ENCODE measurements around the gene TACR2. TPM values are rescaled to one million over a fixed set of nuclear protein-coding genes. Genes with fewer than 3 reads are reported as not detected.

TACR2 gene
- total and polyA plus RNA-seq, 2 of the 13 experiments (the other 11 are each of a cell fraction or from before 2014, with no cell fraction given), result 0.04 TPM; not detected in 1

DNA sequence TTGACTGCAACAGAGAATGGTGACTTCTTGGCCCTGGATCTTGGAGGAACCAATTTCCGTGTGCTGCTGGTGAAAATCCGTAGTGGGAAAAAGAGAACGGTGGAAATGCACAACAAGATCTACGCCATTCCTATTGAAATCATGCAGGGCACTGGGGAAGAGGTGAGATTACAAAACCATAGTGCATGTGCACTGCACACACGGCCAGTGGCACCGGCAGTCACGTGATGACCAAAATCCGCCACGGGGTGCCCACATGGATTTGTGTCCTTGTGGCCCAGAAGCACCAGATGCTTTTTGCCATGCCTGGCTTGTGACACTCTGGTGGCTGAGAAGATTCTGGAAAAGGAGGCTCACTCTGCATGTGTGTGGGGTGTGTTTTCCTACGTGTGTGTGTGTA lies 32.4 kb downstream of the TACR2 start (continued):
- TF ChIP-seq FOXK1 (CRISPR knock-in tag; IDR thresholded peaks at IDR 0.05; ENCODE audit: borderline replicate concordance, low read depth), result no peak

DNA sequence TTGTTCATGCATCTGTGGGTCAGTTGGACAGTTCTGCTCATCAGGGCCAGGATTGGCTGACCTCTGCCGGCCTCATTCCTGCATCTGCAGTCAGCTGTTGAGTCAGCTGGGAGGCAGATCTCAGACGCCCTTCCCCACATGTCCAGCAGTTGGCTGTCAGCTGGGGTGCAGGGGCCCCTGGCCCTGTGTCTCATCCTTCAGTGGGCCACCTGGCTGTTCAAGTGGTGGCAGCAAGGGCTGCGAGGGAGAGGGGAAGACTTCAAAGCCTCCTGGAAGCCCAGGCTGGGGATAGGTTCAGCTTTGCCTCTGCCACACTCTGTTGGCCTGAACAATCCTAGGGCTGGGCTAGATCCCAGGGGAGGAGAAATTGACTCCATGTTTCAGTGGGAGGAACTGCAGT lies 33.2 kb downstream of the TACR2 start:
- 0% methylated on average over 1 of the region's 3 CpGs for WGBS (ENCODE audit: low lambda C conversion rate)
- no peak overlapping the region for H3K4me3 ChIP-seq (replicated peaks in 1 of 3; ENCODE audit: insufficient read depth in 1 of 3, low read depth in 2 of 3, low read length in 3 of 3)
- ATAC-seq (peak; percentile 79), DNase-seq (ENCODE audit: low spot score) (peak; percentile 13), FAIRE-seq (no peak)
- no peaks in the 10 kb centered on the region for H3K36me3 ChIP-seq (replicated peaks in 1 of 2; ENCODE audit: control insufficient read depth in 1 of 2, insufficient read depth in 2 of 2, low read length in 2 of 2)
- H3K9me3 ChIP-seq (ENCODE audit: low read length), result no peaks in the 10 kb centered on the region
- H3K4me2 ChIP-seq (ENCODE audit: low read depth, low read length), result no peak overlapping the region
- H3K4me1 ChIP-seq (ENCODE audit: insufficient read depth, low read length), result peaks cover 19% of the 10 kb centered on the region
- no peaks in the 10 kb centered on the region for H4K20me1 ChIP-seq (ENCODE audit: insufficient read depth, low read length)
- H3K27me3 ChIP-seq (ENCODE audit: control insufficient read depth in 1 of 2, insufficient read depth in 2 of 2, low read length in 2 of 2), result no peaks in the 10 kb centered on the region; a peak in 1 of 5 replicates
- no peak overlapping the region for H3K27ac ChIP-seq (ENCODE audit: extremely low read length, insufficient read depth, low read length)
- H2AFZ ChIP-seq (ENCODE audit: low read length), result no peak overlapping the region
- intact Hi-C loops (cut with micrococcal nuclease; ENCODE audit: unreplicated experiment), result no loop called here
- in situ Hi-C loops (cut with HindIII; ENCODE audit: extremely low pct_ligation_motif_present, low pct_unique_long_range_greater_than_20kb), result no loop called here
- no peaks in the 10 kb centered on the region for H3K79me2 ChIP-seq (ENCODE audit: insufficient read depth, low read length)
- CTCF ChIA-PET (ENCODE audit: low intra/inter-chr PET ratio, low total read pairs), result no interaction called here
- POLR2A ChIA-PET, result no interaction called here
- BruUV-seq (replicated peaks), result no TSS peak
- H3K9ac ChIP-seq (ENCODE audit: insufficient read depth, low read depth, low read length), result no peak overlapping the region
- TF ChIP-seq ATF1 (CRISPR knock-in tag; IDR thresholded peaks at IDR 0.05) (no peak), ZNF577 (CRISPR knock-in tag; IDR thresholded peaks at IDR 0.05; ENCODE audit: borderline replicate concordance, low read depth) (no peak), KLF16 (CRISPR knock-in tag; IDR thresholded peaks at IDR 0.05) (no peak), SRY (CRISPR knock-in tag; IDR thresholded peaks at IDR 0.05) (no peak), KDM2A (CRISPR knock-in tag; IDR thresholded peaks at IDR 0.05; ENCODE audit: borderline replicate concordance, low read depth) (no peak), SATB2 (CRISPR knock-in tag; IDR thresholded peaks at IDR 0.05) (no peak), KDM5B (CRISPR knock-in tag; IDR thresholded peaks at IDR 0.05; ENCODE audit: borderline replicate concordance) (no peak), ZSCAN25 (CRISPR knock-in tag; IDR thresholded peaks at IDR 0.05) (no peak), SAP130 (CRISPR knock-in tag; IDR thresholded peaks at IDR 0.05; ENCODE audit: low read depth) (0 out of 2 replicates have a peak, but pooled peaks have one; percentile 27), SRSF1 (optimal IDR thresholded peaks at IDR 0.05; ENCODE audit: low read depth, low read length) (no peak), MEF2D (CRISPR knock-in tag; IDR thresholded peaks at IDR 0.05) (no peak), ZNF333 (CRISPR knock-in tag; IDR thresholded peaks at IDR 0.05; ENCODE audit: borderline replicate concordance) (no peak), POLR2AphosphoS5 (IDR thresholded peaks at IDR 0.05; ENCODE audit: low read depth, low read length) (no peak), SP5 (CRISPR knock-in tag; IDR thresholded peaks at IDR 0.05; ENCODE audit: borderline replicate concordance, low read depth) (no peak), KLF12 (CRISPR knock-in tag; IDR thresholded peaks at IDR 0.05; ENCODE audit: borderline replicate concordance) (no peak), TOE1 (CRISPR knock-in tag; IDR thresholded peaks at IDR 0.05) (no peak)
- TF ChIP-seq, protein P1, sequence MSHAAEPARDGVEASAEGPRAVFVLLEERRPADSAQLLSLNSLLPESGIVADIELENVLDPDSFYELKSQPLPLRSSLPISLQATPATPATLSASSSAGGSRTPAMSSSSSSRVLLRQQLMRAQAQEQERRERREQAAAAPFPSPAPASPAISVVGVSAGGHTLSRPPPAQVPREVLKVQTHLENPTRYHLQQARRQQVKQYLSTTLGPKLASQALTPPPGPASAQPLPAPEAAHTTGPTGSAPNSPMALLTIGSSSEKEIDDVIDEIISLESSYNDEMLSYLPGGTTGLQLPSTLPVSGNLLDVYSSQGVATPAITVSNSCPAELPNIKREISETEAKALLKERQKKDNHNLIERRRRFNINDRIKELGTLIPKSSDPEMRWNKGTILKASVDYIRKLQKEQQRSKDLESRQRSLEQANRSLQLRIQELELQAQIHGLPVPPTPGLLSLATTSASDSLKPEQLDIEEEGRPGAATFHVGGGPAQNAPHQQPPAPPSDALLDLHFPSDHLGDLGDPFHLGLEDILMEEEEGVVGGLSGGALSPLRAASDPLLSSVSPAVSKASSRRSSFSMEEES (CRISPR knock-in tag; IDR thresholded peaks at IDR 0.05), result no peak
- TF ChIP-seq, protein P2, sequence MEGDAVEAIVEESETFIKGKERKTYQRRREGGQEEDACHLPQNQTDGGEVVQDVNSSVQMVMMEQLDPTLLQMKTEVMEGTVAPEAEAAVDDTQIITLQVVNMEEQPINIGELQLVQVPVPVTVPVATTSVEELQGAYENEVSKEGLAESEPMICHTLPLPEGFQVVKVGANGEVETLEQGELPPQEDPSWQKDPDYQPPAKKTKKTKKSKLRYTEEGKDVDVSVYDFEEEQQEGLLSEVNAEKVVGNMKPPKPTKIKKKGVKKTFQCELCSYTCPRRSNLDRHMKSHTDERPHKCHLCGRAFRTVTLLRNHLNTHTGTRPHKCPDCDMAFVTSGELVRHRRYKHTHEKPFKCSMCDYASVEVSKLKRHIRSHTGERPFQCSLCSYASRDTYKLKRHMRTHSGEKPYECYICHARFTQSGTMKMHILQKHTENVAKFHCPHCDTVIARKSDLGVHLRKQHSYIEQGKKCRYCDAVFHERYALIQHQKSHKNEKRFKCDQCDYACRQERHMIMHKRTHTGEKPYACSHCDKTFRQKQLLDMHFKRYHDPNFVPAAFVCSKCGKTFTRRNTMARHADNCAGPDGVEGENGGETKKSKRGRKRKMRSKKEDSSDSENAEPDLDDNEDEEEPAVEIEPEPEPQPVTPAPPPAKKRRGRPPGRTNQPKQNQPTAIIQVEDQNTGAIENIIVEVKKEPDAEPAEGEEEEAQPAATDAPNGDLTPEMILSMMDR (CRISPR knock-in tag; IDR thresholded peaks at IDR 0.05), result peak; percentile 35
- TF ChIP-seq, protein P3, sequence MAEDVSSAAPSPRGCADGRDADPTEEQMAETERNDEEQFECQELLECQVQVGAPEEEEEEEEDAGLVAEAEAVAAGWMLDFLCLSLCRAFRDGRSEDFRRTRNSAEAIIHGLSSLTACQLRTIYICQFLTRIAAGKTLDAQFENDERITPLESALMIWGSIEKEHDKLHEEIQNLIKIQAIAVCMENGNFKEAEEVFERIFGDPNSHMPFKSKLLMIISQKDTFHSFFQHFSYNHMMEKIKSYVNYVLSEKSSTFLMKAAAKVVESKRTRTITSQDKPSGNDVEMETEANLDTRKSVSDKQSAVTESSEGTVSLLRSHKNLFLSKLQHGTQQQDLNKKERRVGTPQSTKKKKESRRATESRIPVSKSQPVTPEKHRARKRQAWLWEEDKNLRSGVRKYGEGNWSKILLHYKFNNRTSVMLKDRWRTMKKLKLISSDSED (CRISPR knock-in tag; IDR thresholded peaks at IDR 0.05), result no peak
- TF ChIP-seq, protein P4, sequence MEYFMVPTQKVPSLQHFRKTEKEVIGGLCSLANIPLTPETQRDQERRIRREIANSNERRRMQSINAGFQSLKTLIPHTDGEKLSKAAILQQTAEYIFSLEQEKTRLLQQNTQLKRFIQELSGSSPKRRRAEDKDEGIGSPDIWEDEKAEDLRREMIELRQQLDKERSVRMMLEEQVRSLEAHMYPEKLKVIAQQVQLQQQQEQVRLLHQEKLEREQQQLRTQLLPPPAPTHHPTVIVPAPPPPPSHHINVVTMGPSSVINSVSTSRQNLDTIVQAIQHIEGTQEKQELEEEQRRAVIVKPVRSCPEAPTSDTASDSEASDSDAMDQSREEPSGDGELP (IDR thresholded peaks at IDR 0.05; ENCODE audit: borderline replicate concordance, low read depth), result peak; percentile 95

Measured in HepG2 (cell line).